ENCODE measurements around the gene HOXD10.
A peak's percentile ranks its signal among the peaks of the same experiment; 100 is the strongest.

Gene HOXD10

DNA sequence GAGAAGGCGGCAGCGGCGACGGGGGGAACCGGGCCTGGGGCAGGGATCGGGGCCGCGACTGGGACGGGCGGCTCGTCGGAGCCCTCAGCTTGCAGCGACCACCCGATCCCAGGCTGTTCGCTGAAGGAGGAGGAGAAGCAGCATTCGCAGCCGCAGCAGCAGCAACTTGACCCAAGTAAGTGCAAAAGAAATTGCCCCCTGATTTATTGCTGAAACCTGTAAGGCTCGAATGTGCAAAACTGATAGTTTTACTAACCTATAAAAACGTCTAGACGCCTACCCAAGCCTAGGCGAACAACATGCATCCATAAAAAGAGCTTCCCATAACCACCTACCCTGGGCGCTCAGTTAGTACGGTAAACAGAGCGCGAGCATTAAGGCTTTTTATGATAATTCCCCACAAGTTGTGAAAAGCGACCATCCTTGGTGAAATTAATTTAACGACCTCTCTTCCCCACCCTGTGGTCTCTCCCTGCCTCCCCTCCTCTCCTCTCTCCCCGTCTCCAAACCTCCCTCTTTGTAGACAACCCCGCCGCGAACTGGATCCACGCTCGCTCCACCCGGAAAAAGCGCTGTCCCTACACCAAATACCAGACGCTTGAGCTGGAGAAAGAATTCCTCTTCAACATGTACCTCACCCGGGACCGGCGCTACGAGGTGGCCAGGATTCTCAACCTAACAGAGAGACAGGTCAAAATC lies 7.0 kb downstream of the HOXD10 start:
- no peak for DNase-seq

DNA sequence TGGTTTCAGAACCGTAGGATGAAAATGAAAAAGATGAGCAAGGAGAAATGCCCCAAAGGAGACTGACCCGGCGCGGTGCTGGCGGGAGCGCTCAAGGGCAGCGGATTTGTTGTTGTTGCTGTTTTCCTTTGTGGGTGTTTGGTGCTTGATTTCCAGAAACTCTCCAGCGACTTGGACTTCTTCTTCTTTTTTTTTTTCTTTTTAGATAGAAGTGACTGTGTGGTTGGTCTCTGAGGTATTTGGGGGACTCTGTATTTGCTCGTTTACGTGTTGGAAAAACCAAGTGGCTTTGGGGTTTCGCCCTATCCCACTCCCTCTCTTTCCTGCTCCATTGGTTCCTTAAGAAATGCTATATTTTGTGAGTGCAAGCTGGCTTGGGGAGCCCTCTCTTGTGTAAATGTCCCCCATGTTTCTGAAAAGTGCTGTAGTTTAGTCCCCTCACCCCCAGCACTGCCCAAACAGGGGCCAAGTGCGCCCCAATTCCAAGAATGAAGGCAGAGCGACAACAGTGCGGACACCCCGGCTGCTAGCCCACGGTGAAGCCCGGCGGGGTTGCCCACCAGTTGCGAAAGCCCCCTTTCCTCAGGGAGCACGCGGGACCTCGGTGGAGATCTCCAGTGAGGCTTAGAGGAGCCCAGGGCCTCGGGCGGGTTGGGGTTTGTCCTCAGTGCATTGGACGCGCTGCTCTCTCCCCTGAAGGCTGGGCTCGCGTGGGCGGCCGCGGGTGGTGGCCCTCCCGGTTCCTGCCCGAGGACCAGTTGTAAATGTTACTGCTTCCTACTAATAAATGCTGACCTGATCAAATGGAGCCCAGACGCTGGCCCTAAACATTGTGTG lies 7.8 kb downstream of the HOXD10 start:
- DNase-seq, result no peak

DNA sequence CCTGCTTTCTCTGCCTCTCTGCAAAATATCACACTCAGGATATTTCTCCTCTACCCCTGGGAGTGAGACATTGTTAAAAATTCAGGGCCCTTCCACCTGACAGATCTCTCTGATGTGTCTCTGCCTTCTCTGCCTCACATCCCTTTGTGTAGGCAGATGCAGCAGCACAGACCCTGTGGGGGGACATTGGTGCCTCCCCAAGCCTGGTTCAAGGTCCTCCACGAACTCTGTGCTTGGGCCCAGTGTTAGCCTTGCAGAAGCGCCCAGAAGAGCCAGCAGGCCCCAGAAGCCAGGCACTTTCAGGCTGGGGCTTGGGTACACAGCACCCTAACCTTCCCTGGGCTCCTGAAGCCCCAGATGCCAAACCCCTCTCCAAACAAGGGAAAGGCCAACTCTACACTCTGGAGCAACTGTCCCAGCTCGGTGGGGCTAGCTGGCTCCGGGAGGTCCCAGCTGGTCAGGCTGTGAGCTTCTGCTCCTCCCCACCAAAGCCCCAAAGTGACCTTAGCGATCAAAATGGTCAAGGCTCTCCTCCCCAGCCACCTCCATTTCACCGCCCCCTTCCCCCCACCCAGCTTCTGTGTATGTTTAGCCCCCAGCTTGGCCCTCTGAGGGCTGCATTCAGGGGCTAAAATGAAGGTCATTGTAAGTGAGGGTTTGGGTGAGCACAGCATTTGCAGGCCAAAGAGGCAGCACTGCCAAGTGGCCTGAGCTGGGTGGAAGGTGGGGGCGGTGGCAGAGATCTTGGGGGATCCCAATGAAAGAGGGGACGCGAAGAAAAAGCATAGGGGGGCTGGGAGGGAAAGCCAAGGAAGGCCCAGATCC lies 8.6 kb downstream of the HOXD10 start:
- DNase-seq, result no peak

- peak in 1 of 2 experiments; percentile 47 for DNase-seq
Measured at GRCh38 chr2:176125772-176126054, 9.1 kb downstream of the HOXD10 start.

- DNase-seq, result peak in 1 of 2 experiments; percentile 37
Measured at GRCh38 chr2:176126929-176127773, 10.6 kb downstream of the HOXD10 start.

GRCh38 chr2:176127774-176128072 lies 11.1 kb downstream of the HOXD10 start:
- no peak for DNase-seq

DNA sequence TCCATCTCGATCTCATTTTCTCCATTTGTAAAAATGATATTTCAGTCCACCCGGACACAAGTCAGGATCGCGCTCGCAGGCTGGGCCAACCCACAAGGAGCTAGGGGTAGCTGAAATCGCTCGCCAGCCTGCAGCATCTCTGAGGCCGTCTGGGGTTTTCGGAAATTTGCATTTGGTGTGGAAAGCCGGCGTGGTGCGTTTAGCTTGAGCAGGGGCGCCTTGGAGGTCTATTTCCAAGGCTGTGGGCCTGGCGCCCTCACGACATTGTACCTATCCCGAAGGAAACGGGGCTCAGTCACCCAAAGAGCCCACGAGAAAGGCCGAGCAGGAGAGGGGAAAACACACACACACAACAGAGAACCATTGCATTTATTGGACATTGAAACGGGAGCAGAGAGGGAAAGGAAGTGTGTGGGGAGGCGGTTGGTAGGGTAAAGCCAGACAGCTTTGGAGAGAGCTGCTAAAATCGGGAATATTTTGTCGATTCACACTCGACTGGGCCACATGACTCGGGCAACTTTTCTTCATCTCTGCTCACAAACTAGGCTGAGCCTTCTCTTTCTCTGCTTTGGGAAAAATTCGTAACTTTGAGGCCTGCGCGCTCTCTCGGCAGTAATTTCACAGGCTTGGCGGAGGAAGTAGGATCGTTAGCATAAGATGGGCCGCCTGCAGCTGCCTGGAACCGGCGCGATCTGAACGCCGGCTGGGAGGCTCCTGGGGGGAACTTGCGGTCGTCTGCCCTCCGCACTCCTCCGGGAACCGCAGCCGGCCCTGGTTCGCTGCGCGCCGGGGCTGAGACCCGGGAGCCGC lies 11.8 kb downstream of the HOXD10 start:
- DNase-seq, result peak in 1 of 2 experiments; percentile 36

DNA sequence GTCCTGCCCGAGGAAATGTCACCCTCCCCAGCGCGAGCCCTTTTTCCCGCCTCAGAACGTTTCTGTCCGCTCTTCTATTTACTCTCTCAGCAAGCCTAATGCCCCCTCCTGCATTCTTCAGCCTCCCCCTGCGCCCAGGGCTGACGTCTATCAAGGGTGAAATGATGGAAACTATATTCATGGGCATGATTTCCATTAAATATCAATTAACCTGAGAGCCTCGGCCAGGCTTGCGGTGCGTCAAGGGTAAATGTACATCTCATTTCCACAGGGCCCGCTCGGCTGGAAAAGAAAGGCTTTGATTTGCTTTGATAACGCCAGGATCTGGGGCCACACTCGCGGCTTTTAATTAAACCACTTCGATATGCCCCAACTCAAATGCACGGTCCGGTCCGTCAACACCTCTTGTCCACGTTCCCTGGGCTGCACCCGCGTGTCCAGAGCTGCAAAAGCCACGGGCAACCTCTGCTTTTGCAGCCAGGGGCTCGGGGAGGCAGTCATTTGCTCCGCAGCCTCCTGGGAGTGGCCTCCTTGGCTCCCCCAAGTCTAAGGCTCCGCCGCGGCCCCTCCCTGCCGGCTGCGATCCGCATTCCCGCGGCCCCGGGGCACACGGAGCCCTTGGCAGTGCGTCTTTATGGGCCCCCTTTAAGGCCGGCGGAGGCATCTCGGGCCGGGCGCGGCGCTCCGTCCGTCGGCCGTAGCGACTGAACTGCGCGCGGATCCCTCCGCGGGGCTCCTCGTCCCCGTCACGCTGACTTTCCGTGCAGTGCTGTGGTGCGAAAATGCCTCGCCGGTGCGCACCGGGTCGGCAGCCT lies 12.6 kb downstream of the HOXD10 start, which contains the start of gene HOXD8:
TSS of gene HOXD8 (plus strand) at position 724 of the 815 bp plus-strand sequence. CDS start 662 bp downstream, outside the sequence.
- peak; percentile 50 to 61 for DNase-seq

DNA sequence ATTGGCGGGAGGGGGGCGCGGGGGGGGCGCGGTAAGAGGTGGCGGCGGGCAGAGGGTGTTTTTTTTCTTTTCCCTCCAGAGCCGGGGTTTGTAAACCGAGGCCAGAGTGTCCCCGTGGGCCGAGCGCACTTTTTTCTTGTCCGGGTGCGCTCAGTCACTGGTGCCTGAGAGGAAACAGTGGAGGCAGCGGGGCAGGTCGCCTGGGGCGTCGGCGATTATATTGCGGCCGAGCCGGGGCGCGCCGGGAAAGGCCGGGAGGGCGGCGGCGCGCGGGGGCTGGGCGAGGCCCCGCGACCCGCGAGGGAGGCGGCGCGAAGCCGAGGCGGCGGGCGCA lies 13.2 kb downstream of the HOXD10 start:
- no peak for DNase-seq

GRCh38 chr2:176130147-176130956 lies 13.8 kb downstream of the HOXD10 start:
- DNase-seq, result no peak

DNA sequence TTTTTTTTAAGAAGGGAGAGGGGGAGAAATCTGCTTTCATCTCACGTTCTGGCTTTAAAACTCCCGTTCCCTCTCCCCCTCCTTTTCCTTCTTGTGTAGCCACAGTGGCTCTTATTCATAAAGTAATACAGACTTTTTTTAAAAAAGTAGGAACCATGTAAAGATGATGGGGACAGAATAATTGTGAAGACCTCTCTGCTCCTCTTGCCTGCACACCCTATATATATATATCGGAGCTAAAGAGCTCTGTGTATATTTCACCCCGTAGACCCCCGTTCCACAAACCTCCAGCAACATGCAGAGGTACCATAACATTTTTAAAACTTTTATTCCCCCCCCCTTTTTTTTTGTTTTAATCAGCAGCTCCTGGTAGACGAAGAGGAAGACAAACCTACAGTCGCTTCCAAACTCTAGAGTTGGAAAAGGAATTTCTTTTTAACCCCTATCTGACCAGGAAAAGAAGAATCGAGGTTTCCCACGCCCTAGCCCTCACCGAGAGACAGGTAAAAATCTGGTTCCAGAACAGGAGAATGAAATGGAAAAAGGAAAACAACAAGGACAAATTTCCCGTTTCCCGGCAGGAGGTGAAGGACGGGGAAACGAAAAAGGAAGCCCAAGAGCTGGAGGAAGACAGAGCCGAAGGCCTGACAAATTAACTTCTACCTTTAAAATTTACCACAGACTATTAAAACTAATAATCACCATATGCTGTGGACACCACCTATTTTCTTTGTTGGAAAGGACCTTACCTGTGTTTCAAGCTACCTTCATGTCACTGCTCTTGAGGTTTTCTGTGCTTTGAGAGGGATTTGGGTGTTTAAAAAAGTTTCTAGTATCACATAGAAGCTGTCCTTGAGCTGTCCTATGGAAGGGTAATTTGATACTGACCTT lies 14.6 kb downstream of the HOXD10 start:
- DNase-seq, result no peak

GRCh38 chr2:176131848-176132158 lies 15.2 kb downstream of the HOXD10 start:
- no peak for DNase-seq

GRCh38 chr2:176132205-176133171 lies 15.9 kb downstream of the HOXD10 start:
- DNase-seq, result peak in 1 of 2 experiments; percentile 51

GRCh38 chr2:176133389-176133788 lies 16.8 kb downstream of the HOXD10 start:
- no peak for DNase-seq

DNA sequence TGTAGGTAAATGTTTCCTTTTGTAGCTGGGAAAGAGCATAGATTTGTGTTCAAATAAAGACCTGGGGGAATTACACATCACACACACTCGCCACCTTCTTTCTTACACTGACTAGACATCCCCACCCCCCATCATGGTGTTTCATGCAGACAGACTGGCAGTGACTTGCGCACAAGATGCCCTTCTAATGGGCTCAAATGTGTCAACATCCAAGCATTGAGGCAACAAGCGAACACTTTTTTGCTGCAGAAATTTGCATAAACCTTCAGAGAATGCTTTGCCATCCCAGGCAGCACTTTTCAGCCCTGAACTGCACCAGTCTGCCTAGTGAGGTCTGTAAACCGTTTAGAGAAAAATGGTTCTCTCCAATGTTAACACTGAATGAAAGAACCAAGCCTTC lies 17.5 kb downstream of the HOXD10 start:
- DNase-seq, result no peak

DNA sequence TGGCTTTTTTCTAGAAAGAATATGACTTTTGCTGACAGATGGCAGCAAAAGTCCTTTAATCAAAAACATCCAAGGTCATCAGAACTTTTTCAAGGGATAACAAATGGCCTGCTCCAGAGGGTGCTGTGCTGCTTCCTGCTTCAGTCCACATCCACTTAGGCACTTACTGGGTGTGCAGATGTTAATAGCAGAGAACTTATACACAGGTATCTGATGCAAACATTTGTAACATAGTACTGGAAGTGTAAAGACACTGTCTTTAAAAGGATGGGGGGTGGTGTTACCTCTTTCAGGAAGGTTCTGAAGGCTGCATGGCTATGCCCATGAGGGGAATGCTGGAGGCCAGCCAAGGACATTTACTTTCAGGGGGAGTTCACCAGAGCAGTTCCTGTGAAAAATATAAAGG lies 18.5 kb downstream of the HOXD10 start:
- DNase-seq, result no peak

- no peak for DNase-seq
Measured at GRCh38 chr2:176136374-176137251, 20.0 kb downstream of the HOXD10 start.
